ENCODE data around the gene TICRR.
"Not testable (repeated sequence)": the region's sequence is repeated elsewhere in the genome, so short reads cannot be mapped to it uniquely, and the experiment has no call there.

TICRR gene

GRCh38 chr15:89575656-89576416, 567 bp downstream of the TICRR start:
- DNase-seq: no peak

- no peak for DNase-seq
These were observed 1.1 kb downstream of the TICRR start for GRCh38 chr15:89576417-89576773.

GRCh38 chr15:89577776-89578115, 2.5 kb downstream of the TICRR start:
- no peak for DNase-seq

- no peak for DNase-seq
These were observed 2.9 kb downstream of the TICRR start for GRCh38 chr15:89578146-89578545.

GRCh38 chr15:89580747-89581146, 5.5 kb downstream of the TICRR start:
- not testable (repeated sequence) for DNase-seq

- no peak for DNase-seq
These were observed 11.4 kb downstream of the TICRR start for GRCh38 chr15:89586651-89587050.

GRCh38 chr15:89587955-89588354, 12.7 kb downstream of the TICRR start:
- peak; percentile 52 for DNase-seq

GRCh38 chr15:89591834-89592233, 16.6 kb downstream of the TICRR start:
- no peak for DNase-seq

- no peak for DNase-seq
These were observed 17.7 kb downstream of the TICRR start for GRCh38 chr15:89593018-89593417.

- DNase-seq: no peak
These were observed 23.8 kb downstream of the TICRR start for GRCh38 chr15:89599021-89599420.

- no peak for DNase-seq
These were observed 36.0 kb downstream of the TICRR start for GRCh38 chr15:89611317-89611716.

- DNase-seq: no peak
These were observed 37.8 kb downstream of the TICRR start for GRCh38 chr15:89613031-89613430.

GRCh38 chr15:89614164-89614563, 38.9 kb downstream of the TICRR start:
- DNase-seq: no peak

GRCh38 chr15:89615135-89615534, 39.9 kb downstream of the TICRR start:
- peak; percentile 11 for DNase-seq

GRCh38 chr15:89616228-89616627, 41.0 kb downstream of the TICRR start:
- no peak for DNase-seq

- no peak for DNase-seq
These were observed 46.3 kb downstream of the TICRR start for GRCh38 chr15:89621547-89621946.

GRCh38 chr15:89623165-89623564, 47.9 kb downstream of the TICRR start:
- DNase-seq: no peak

GRCh38 chr15:89625716-89626115, 50.4 kb downstream of the TICRR start:
- no peak for DNase-seq

- no peak for DNase-seq
These were observed 52.1 kb downstream of the TICRR start for GRCh38 chr15:89627256-89627970.

GRCh38 chr15:89628301-89628700, 53.0 kb downstream of the TICRR start:
- no peak for DNase-seq

GRCh38 chr15:89628806-89629715, 53.8 kb downstream of the TICRR start:
- no peak for DNase-seq

GRCh38 chr15:89629829-89630228, 54.6 kb downstream of the TICRR start:
- no peak for DNase-seq

GRCh38 chr15:89630260-89630659, 55.0 kb downstream of the TICRR start:
- no peak for DNase-seq

All from fibroblast of upper back skin (primary cell).